Measurements from ENCODE around the gene PINK1. TPM values are rescaled to one million over a fixed set of nuclear protein-coding genes. Genes with fewer than 3 reads are reported as not detected.

PINK1 gene
- total RNA-seq, 2 donors from 2014 or later: 115 to 136 TPM

GRCh38 chr1:20684050-20684620, 50.9 kb downstream of the PINK1 start:
- Histone ChIP-seq H3K9me3 (no peaks in the 10 kb centered on the region), H3K27ac (peak overlapping the region in 1 of 2 donors; percentile 50), H3K36me3 (no peaks in the 10 kb centered on the region), H3K4me1 (replicated peaks) (no peaks in the 10 kb centered on the region), H3K27me3 (replicated peaks; ENCODE audit: insufficient read depth) (no peaks in the 10 kb centered on the region), H3K4me3 (peak overlapping the region in 1 of 2 donors; percentile 2)
- intact Hi-C loops (cut with DNase I): no loop called here
- no peak for DNase-seq (ENCODE audit: low spot score)
- WGBS: 89% methylated on average over 13 of the region's 13 CpGs
- TF ChIP-seq POLR2A (IDR thresholded peaks at IDR 0.05) (no peak), CTCF (IDR thresholded peaks at IDR 0.05) (no peak), POLR2AphosphoS5 (IDR thresholded peaks at IDR 0.05) (no peak)

- 90% methylated on average over 13 of the region's 14 CpGs for WGBS
- H3K36me3 ChIP-seq: no peaks in the 10 kb centered on the region
- H3K4me1 ChIP-seq (replicated peaks): no peaks in the 10 kb centered on the region
- DNase-seq (ENCODE audit: low spot score): no peak
- intact Hi-C loops (cut with DNase I): no loop called here
- H3K27me3 ChIP-seq (replicated peaks; ENCODE audit: insufficient read depth): no peaks in the 10 kb centered on the region
- H3K4me3 ChIP-seq: peak overlapping the region in 1 of 2 donors; percentile 2
- peak overlapping the region in 1 of 2 donors; percentile 50 for H3K27ac ChIP-seq
- H3K9me3 ChIP-seq: no peaks in the 10 kb centered on the region
- no peak for TF ChIP-seq POLR2A (IDR thresholded peaks at IDR 0.05)
- TF ChIP-seq POLR2AphosphoS5 (IDR thresholded peaks at IDR 0.05): no peak
- TF ChIP-seq CTCF (IDR thresholded peaks at IDR 0.05): no peak
Observed at GRCh38 chr1:20684651-20685050, 51.4 kb downstream of the PINK1 start.

GRCh38 chr1:20685099-20685662, 51.9 kb downstream of the PINK1 start:
- no peak for DNase-seq (ENCODE audit: low spot score)
- TF ChIP-seq POLR2AphosphoS5 (IDR thresholded peaks at IDR 0.05) (peak; percentile 17), CTCF (IDR thresholded peaks at IDR 0.05) (no peak), POLR2A (IDR thresholded peaks at IDR 0.05) (no peak)
- Histone ChIP-seq H3K9me3 (no peaks in the 10 kb centered on the region), H3K36me3 (no peaks in the 10 kb centered on the region), H3K4me3 (peak overlapping the region in 1 of 2 donors; percentile 2), H3K4me1 (replicated peaks) (no peaks in the 10 kb centered on the region), H3K27me3 (replicated peaks; ENCODE audit: insufficient read depth) (no peaks in the 10 kb centered on the region), H3K27ac (peak overlapping the region in 1 of 2 donors; percentile 50)
- 76% methylated on average over 20 of the region's 21 CpGs for WGBS
- intact Hi-C loops (cut with DNase I): no loop called here

- Histone ChIP-seq H3K4me1 (replicated peaks) (no peaks in the 10 kb centered on the region), H3K27me3 (replicated peaks; ENCODE audit: insufficient read depth) (no peaks in the 10 kb centered on the region), H3K36me3 (no peaks in the 10 kb centered on the region), H3K4me3 (no peak overlapping the region), H3K27ac (no peak overlapping the region), H3K9me3 (no peaks in the 10 kb centered on the region)
- intact Hi-C loops (cut with DNase I): no loop called here
- DNase-seq (ENCODE audit: low spot score): no peak
- TF ChIP-seq POLR2A (IDR thresholded peaks at IDR 0.05): no peak
- no peak for TF ChIP-seq POLR2AphosphoS5 (IDR thresholded peaks at IDR 0.05)
- no peak for TF ChIP-seq CTCF (IDR thresholded peaks at IDR 0.05)
- 78% methylated on average over 12 of the region's 12 CpGs for WGBS
Observed at GRCh38 chr1:20685741-20686140, 52.5 kb downstream of the PINK1 start.

Measured in prostate gland (tissue), 2 donors.